GM20000 (cell line): ENCODE measurements around the gene NPIPB8.
"Not testable (repeated sequence)": the region's sequence is repeated elsewhere in the genome, so short reads cannot be mapped to it uniquely, and the experiment has no call there.

Experiments used
- DNase-seq: peaks from one replicate; pipeline ENCODE4 v3.0.0; 2012; ENCODE audit warnings: low spot score
- TF ChIP-seq, protein P1 (sequence below): IDR thresholded peaks from 2 replicates; pipeline ENCODE4 v1.5.1; 2012; ENCODE audit warnings: mild to moderate bottlenecking, control low read depth; ENCODE audit errors: extremely low read depth, missing control alignments

NPIPB8 gene

DNA sequence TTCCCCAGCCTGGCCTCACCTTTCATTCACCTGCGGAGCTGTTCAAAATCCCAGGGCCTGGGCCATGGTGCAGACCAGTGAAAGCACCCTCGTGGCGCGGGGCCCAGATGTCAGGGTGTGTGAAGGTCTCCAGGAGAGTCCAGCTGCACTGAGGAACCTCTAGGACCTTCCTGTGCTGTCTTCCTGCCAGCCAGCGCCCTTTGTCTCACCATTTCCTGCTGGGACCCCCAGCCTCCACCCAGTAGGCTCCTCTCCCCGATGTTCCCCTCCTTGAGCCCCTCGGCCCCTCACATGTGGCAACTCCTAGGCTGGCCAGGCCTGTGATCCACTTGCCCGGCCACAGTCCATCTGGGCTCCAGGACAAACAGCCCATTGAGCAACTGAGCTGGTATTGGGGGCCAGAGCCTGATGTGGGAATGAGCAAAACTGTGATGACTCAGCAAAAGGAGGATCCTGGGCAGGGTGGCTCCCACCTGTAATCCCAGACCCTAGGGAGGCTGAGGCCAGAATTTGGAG is 41.7 kb upstream of the NPIPB8 start:
- DNase-seq, result no peak
- TF ChIP-seq, protein P1, sequence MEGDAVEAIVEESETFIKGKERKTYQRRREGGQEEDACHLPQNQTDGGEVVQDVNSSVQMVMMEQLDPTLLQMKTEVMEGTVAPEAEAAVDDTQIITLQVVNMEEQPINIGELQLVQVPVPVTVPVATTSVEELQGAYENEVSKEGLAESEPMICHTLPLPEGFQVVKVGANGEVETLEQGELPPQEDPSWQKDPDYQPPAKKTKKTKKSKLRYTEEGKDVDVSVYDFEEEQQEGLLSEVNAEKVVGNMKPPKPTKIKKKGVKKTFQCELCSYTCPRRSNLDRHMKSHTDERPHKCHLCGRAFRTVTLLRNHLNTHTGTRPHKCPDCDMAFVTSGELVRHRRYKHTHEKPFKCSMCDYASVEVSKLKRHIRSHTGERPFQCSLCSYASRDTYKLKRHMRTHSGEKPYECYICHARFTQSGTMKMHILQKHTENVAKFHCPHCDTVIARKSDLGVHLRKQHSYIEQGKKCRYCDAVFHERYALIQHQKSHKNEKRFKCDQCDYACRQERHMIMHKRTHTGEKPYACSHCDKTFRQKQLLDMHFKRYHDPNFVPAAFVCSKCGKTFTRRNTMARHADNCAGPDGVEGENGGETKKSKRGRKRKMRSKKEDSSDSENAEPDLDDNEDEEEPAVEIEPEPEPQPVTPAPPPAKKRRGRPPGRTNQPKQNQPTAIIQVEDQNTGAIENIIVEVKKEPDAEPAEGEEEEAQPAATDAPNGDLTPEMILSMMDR, result no peak

DNA sequence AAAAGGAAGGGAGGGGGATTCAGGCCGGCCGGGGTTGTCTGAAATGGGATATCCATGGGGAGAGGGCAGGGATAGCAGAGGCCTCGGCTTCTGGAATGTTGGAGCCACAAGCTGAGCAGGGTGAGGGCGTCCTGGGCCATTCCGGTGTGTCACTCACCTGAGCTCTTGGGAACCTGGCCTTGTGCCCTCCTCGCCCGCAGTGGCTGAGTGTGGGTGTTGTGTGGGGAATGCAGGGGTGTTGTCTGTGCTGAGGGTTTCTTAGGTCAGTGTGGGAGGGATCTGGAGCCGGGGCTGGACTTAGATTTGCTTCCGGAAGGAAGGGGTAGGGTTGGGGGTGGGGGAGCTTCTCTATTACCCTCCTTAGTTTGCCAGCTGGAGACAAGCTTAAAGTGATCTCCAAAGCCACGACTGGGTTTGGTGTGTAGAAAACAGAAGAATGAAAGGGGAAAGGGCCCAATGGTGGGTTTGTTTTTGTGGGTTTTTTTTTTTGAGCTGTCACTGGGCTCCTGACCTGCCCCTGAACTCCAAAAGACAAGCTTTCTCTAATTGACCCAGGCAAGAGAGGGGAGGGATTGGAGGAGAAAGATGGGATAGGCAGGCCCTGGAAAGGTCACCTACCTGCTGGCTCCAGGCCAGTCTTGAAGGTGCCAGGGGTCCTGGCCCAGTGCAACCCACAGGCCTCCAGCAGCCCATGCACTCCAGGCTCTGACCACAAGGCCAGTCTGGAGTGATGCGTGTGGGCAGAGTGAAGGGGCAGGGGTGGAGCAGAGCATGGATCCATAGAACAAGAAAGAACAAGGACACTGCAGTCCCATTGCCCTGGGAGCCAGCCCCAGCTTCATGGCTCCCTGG is 40.8 kb upstream of the NPIPB8 start, which contains the start of gene SULT1A2:
Gene SULT1A2 (minus strand): TSS at position 211 of the 852 bp plus-strand sequence. CDS start 1,120 bp downstream, outside the sequence.
- TF ChIP-seq, protein P1, result no peak
- no peak for DNase-seq

DNA sequence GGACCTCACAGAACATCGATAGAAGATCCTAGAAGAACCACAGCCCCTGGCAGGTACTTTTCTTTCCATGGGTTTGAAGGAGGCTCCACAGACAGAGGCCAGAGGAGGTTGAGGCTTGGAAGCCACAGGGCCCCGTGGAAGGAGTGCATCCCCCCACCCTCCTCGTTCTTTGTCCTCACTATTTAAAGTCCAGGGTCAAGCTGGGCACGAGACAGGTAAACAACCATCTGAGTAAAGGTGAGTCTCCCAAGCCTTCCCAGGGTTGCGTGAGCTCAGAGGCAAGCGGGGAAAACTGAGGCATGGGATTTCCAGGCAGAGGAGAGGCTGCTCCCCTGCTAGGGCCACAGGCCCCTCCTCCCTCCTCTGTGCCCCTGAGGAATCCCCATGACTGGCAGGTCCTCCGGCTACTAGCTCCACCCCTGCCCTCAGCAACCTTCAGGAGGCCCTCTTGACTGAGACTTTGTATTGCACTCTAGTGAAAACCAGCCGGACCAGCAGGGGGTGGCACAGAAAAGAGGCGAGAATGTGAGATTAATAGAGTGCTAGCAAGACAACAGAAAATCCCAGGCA is 40.1 kb upstream of the NPIPB8 start:
- DNase-seq, result peak; percentile 26
- TF ChIP-seq, protein P1, result no peak

DNA sequence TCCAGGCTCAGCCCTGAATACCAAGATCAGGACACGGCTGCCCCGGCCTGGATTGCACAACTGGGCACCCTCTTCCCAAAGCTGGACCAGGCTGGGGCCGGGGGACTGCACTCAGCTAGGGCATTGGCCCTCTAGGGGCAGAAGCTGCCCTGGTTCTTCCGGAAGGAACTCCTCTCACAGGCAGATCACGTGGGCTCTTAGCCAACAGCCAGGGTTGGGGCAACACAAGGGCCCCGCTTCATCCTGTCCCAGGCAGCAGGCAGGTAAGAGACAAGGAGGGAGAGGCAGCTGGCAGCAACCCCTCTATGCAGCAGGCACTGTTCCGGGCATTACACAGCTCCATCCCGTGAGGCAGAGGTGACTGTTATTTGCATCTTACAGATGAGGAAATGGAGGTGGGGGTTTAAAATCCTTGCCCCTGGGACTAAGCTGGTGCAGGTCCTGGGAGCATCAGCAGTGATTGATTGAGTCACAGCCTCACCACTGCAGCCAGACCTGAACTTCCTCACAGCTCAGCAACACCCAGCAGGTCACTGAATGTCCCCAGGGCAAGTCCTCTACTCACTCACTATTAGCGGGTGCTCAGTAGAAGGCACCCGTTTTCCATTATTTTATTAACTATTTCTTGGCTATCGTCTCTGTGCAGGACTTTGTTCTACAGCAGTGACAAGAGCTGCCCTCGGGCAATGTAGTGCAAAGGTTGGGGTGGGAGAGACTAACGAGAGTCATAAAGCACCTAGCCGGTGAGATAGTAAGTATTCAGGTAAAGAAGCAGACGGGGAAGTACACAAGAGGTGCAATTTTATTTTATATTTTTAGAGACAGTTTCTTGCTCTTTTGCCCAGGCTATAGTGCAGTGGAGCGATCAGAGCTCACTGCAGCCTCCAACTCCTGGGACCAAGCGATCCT is 38.2 kb upstream of the NPIPB8 start:
- DNase-seq, result not testable (repeated sequence)

DNA sequence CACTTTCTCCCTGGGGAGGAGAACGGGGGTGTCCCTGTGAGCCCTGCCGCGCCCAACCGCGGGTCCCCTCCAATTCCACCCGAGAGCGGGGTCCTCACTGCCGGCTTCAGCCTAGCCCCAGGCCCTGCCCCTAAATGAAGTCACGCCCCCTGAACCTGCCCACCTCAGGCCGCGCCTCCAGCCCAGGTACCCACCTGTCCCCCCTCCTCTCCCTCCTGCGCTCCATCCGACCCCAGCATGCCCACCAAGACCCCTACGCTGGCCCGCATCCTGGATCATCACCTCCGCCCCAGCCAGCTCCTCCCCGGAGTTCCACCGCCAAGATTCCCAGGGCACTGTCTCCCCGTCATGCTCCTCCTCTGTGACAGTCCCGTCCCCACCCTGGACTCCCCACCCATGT is 36.9 kb upstream of the NPIPB8 start:
- not testable (repeated sequence) for DNase-seq

DNA sequence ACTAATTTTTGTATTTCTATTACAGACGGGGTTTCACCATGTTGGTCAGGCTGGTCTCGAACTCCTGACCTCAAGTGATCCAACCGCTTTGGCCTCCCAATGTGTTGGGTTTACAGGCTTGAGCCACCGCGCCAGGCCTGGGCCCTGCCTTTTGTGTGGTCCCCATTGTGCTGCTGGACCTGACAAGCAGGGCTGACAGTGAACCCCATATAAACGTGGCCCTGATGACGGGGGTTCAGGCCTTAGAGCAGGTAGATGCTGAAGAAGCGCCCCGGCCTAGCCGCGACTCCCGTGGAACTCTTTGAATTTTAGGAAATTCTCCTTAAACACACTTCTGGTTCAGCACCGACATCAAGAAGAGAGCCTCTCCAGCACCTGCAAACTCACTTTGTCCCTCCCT is 36.3 kb upstream of the NPIPB8 start:
- DNase-seq, result not testable (repeated sequence)

DNA sequence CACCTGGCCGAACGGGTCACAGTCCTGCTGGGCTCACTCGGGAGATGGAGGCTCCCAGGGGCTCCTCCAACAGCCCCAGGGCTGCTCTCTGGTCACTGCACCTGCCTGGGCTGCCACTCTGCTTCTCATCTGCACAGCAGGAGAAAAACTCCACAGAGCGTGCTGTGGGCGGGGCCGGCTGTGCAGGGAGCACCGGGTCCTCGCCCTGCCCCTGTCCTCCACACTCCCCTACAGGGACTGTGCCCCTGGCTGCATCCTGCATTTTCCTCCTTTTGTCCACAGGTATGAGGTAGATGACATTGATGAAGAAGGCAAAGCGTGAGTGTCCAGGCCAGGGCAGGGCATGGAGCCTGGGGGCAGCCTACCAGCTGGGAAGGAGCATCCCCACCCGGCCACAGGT is 35.8 kb upstream of the NPIPB8 start:
- not testable (repeated sequence) for DNase-seq

DNA sequence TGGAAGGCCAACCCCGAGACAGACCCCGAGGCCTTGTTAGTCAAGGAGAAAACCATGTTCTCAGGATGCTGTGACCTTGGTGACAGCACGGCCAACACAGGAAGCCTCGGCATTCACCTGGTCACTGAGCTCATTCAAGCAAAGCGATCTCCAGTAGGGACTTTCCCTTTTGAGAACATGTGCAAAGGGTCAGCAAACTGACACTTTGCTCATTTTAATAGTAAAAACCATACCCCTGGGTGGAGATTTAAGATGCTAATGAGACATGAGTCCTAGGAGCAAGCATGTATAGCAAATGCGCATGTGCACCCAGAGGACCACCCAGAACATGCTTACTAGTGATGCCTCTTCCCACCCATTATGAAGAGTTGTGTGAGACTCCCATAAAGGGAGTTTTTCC is 35.3 kb upstream of the NPIPB8 start:
- peak; percentile 63 for DNase-seq
- TF ChIP-seq, protein P1, result no peak

DNA sequence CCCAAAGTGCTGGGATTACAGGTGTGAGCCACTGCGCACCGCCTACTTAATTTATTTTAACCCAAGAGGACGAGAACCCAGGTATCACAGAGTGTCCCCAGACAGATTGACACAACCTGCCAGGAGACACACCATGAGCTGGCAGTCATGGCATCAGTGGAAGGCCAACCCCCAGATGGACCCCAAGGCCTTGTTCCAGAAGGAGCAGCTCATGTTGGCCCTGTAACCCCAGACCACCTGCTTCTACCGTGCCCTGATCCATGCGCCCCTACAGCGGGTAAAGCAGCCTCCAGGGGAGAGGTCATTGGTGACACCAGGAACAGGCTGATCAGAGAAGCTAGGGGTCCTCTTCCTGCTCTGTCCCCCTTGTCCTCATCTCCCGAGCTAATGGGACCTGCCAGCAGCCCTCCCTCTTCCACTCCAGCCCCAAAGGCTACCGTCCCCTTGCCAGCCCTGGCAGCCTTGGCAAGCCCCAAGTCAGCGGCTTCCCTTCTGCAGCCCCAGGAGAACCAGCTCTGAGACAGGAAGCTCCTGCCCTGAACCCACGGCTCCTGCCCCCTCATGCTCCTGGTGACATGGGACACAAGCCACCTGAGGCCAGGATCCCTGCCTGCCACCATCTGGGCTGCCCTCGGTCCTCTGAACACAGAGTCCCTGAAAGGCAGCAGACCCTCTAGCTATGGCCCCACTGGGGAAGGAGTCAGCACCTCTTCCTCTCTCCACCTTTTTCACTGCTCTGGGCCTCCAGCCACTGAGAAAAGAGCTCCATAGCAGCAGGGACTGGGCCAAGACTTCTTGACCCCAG is 34.3 kb upstream of the NPIPB8 start:
- DNase-seq, result no peak
- TF ChIP-seq, protein P1, result no peak
